Colonic mucosa (tissue), 4 donors: ENCODE data around the gene RUNX3. TPM values are rescaled to one million over a fixed set of nuclear protein-coding genes. Genes with fewer than 3 reads are reported as not detected.

Experiments used
- DNase-seq: peaks from one replicate; pipeline ENCODE4 v3.0.0-alpha.2; 2020
- H3K27ac ChIP-seq: fragments of 200-600 bp; one replicate; pipeline ENCODE4 v1.8.0; 2021
- H3K27me3 ChIP-seq: fragments of 200-600 bp; one replicate; pipeline ENCODE4 v1.8.0; 2021
- H3K36me3 ChIP-seq: fragments of 200-600 bp; one replicate; pipeline ENCODE4 v1.8.0; 2021
- H3K4me1 ChIP-seq: fragments of 200-600 bp; one replicate; pipeline ENCODE4 v1.8.0; 2021; ENCODE audit warnings: mild to moderate bottlenecking
- H3K4me3 ChIP-seq: fragments of 200-600 bp; one replicate; pipeline ENCODE4 v1.8.0; 2021
- H3K9ac ChIP-seq, 2 donors: one replicate each; pipeline ENCODE4 v1.7.0; 2013; ENCODE audit warnings: control low read depth in 2 of 2, low read depth in 2 of 2, low read length in 2 of 2
- H3K9me3 ChIP-seq: fragments of 200-600 bp; one replicate; pipeline ENCODE4 v1.8.0; 2021
- CTCF ChIP-seq: fragments of 200-600 bp; IDR thresholded peaks from one replicate; pipeline ENCODE4 v1.8.0; 2022; ENCODE audit warnings: antibody characterized with exemption, mild to moderate bottlenecking
- intact Hi-C: fragments of 100-400 bp; cut with DNase I; formaldehyde crosslinking; loops from one replicate; pipeline ENCODE4 v1.14.1; 2022
- total RNA-seq, 2 donors: library from RNA; stranded (reverse); fragmentation: NEBNext Ultra II Directional in 1 of 2; extraction: Animal tissue kit (Norgen Biotek cat#: 25700) in 1 of 2; gene quantifications; one replicate each; pipeline ENCODE4 v1.2.1, GENCODE V29; 2021
- donor health status: healthy.
- donor health status: DM: no; HTN: no; CAD: no.
- donor health status: DM: no; HTN: no; CAD: no.

RUNX3 gene
- total RNA-seq, 2 donors from 2014 or later = 1.6 to 3.2 TPM

GRCh38 chr1:24862775-24863483, 67.1 kb downstream of the RUNX3 start:
- H3K36me3 ChIP-seq = no peaks in the 10 kb centered on the region
- TF ChIP-seq CTCF = no peak
- H3K9ac ChIP-seq = no peak overlapping the region
- H3K4me3 ChIP-seq = no peak overlapping the region
- H3K27me3 ChIP-seq = no peaks in the 10 kb centered on the region
- intact Hi-C loops = no loop called here
- no peak overlapping the region for H3K27ac ChIP-seq
- H3K9me3 ChIP-seq = no peaks in the 10 kb centered on the region
- DNase-seq = no peak
- peaks cover 6% of the 10 kb centered on the region for H3K4me1 ChIP-seq

- Histone ChIP-seq H3K4me1 (peaks cover 6% of the 10 kb centered on the region), H3K36me3 (no peaks in the 10 kb centered on the region), H3K4me3 (no peak overlapping the region), H3K27ac (peak overlapping the region; percentile 17), H3K9ac (peak overlapping the region; percentile 37 to 38), H3K9me3 (no peaks in the 10 kb centered on the region), H3K27me3 (no peaks in the 10 kb centered on the region)
- DNase-seq = peak; percentile 58
- intact Hi-C loops = no loop called here
- no peak for TF ChIP-seq CTCF
Measured at GRCh38 chr1:24861821-24862727, 68.0 kb downstream of the RUNX3 start.

- Histone ChIP-seq H3K27me3 (no peaks in the 10 kb centered on the region), H3K27ac (no peak overlapping the region), H3K9ac (no peak overlapping the region), H3K36me3 (no peaks in the 10 kb centered on the region), H3K4me3 (no peak overlapping the region), H3K9me3 (no peaks in the 10 kb centered on the region), H3K4me1 (peaks cover 6% of the 10 kb centered on the region)
- DNase-seq = no peak
- intact Hi-C loops = no loop called here
- TF ChIP-seq CTCF = no peak
Measured at GRCh38 chr1:24860841-24861240, 69.2 kb downstream of the RUNX3 start.

GRCh38 chr1:24859063-24860010, 70.7 kb downstream of the RUNX3 start:
- Histone ChIP-seq H3K9ac (no peak overlapping the region), H3K4me1 (peaks cover 6% of the 10 kb centered on the region), H3K27ac (no peak overlapping the region), H3K4me3 (no peak overlapping the region), H3K36me3 (no peaks in the 10 kb centered on the region), H3K27me3 (no peaks in the 10 kb centered on the region), H3K9me3 (no peaks in the 10 kb centered on the region)
- TF ChIP-seq CTCF = no peak
- DNase-seq = no peak
- intact Hi-C loops = no loop called here

- Histone ChIP-seq H3K4me1 (peaks cover 6% of the 10 kb centered on the region), H3K36me3 (no peaks in the 10 kb centered on the region), H3K27me3 (no peaks in the 10 kb centered on the region), H3K9me3 (no peaks in the 10 kb centered on the region), H3K27ac (no peak overlapping the region), H3K4me3 (no peak overlapping the region), H3K9ac (no peak overlapping the region)
- intact Hi-C loops = no loop called here
- TF ChIP-seq CTCF = no peak
- no peak for DNase-seq
Measured at GRCh38 chr1:24858277-24858676, 71.8 kb downstream of the RUNX3 start.
